ENCODE measurements around the gene SAE1.

DNA sequence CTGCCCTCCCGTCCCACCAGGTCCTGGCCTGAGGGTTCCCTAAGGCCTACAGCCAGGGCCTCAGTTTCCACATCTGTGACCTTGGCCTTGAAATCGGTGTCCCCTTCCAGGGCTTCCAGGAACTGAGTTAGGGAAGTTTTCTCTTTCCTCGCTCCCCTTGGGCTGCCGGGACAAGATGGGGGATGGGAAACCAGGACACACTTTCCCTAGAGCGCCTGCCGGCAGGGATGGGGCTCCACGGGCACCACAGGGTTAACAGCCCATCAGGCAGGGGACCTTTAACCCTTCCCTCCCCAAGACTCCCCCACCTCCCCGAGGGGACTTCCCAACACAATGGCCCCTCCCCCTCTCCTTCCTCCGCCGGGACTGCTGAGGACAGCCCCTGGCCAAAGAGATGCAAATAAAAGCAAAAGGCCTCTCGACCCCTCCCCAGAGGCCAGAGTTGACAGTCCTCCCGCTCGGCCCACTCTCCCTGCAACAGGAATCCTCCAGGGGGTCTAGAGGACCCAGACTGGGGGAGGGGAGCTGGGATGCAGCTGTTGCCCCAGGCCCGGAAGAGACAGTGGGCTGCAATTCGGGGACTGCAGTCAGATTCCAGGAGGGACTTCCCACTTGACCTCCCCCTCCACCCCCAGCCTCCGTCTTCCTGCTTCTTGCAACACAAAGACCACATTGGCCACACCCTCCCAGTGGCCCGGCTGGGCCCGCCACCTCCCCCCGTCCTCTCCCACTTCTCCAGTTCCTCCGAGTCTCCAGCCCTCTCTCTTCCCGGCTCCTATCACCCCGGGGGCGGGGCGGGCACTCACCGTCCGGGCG is 96.9 kb downstream of the SAE1 start:
- TF ChIP-seq, protein P1, sequence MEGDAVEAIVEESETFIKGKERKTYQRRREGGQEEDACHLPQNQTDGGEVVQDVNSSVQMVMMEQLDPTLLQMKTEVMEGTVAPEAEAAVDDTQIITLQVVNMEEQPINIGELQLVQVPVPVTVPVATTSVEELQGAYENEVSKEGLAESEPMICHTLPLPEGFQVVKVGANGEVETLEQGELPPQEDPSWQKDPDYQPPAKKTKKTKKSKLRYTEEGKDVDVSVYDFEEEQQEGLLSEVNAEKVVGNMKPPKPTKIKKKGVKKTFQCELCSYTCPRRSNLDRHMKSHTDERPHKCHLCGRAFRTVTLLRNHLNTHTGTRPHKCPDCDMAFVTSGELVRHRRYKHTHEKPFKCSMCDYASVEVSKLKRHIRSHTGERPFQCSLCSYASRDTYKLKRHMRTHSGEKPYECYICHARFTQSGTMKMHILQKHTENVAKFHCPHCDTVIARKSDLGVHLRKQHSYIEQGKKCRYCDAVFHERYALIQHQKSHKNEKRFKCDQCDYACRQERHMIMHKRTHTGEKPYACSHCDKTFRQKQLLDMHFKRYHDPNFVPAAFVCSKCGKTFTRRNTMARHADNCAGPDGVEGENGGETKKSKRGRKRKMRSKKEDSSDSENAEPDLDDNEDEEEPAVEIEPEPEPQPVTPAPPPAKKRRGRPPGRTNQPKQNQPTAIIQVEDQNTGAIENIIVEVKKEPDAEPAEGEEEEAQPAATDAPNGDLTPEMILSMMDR (IDR thresholded peaks at IDR 0.05; ENCODE audit: borderline replicate concordance, extremely low read depth, low read length, poor library complexity, severe bottlenecking), result no peak
- no peak for TF ChIP-seq EZH2 (IDR thresholded peaks at IDR 0.05; ENCODE audit: borderline replicate concordance, low read depth, low read length, severe bottlenecking)

All from DND-41 (cell line).